GM12878 (cell line): Measurements from ENCODE around the gene PDRG1. TPM values are rescaled to one million over a fixed set of nuclear protein-coding genes. Genes with fewer than 3 reads are reported as not detected.

ENCODE experiments used
- ATAC-seq: fragments of 200-7000 bp; cut with Tn5 transposase; 3 replicates; pipeline ENCODE4 v1.9.1; 2020; ENCODE audit warnings: mild to moderate bottlenecking, moderate library complexity
- BruUV-seq: library from RNA; stranded (reverse); fragments of 400-500 nt; replicated peaks from 2 replicates; lab custom pipeline; 2021; lab: Mats Ljungman, UMichigan
- CTCF ChIA-PET: fragments of 300-600 bp; sonication (Branson Sonifier 250); formaldehyde crosslinking; extraction: SDS; loops from one replicate; lab custom pipeline; 2021; ENCODE audit warnings: inconsistent platforms; lab: Yijun Ruan, JAX
- POLR2A ChIA-PET: fragments of 350-600 bp; formaldehyde crosslinking; extraction: SDS; loops from one replicate; lab custom pipeline; 2021; ENCODE audit warnings: inconsistent platforms; lab: Charles Lee
- RAD21 ChIA-PET: fragments of 300-600 bp; sonication (Branson Sonifier 250); formaldehyde crosslinking; loops from one replicate; lab custom pipeline; 2023; ENCODE audit warnings: antibody characterized with exemption; ENCODE audit not compliant: unreplicated experiment; lab: Charles Lee
- SMC1A ChIA-PET: fragments of 300-600 bp; sonication (Branson Sonifier 250); formaldehyde crosslinking; loops from one replicate; lab custom pipeline; 2023; ENCODE audit not compliant: unreplicated experiment, uncharacterized antibody; lab: Charles Lee
- DNase-seq: peaks from one replicate; pipeline ENCODE4 v3.0.0-alpha.2; 2011; ENCODE audit warnings: low read depth, low spot score
- FAIRE-seq: peaks from 3 replicates; lab custom pipeline; 2011; peaks lifted over from hg19 to GRCh38; lab: Jason Lieb, UNC
- H2AFZ ChIP-seq: 2 replicates; pipeline ENCODE4 v1.6.0; 2011; ENCODE audit warnings: low read depth, low read length, control low read depth; ENCODE audit not compliant: control insufficient read depth
- H3K27ac ChIP-seq: 2 replicates; pipeline ENCODE4 v1.5.1; 2011; ENCODE audit warnings: control low read depth; ENCODE audit not compliant: control insufficient read depth, insufficient read depth
- H3K27me3 ChIP-seq, 2 experiments: replicated peaks in 1 of 2; 2 replicates each; pipeline versions ENCODE4 v1.6.0 to v1.6.1; 2011; ENCODE audit warnings: low read length in 1 of 2; ENCODE audit not compliant: control insufficient read depth in 2 of 2, insufficient read depth in 2 of 2
- H3K36me3 ChIP-seq, 2 experiments: 2 replicates each; pipeline ENCODE4 v1.5.1; 2011; ENCODE audit warnings: low read length in 1 of 2; ENCODE audit not compliant: control insufficient read depth in 2 of 2, insufficient read depth in 2 of 2
- H3K4me1 ChIP-seq: 2 replicates; pipeline ENCODE4 v1.6.1; 2011; ENCODE audit warnings: mild to moderate bottlenecking, low read length, moderate library complexity, mixed read lengths; ENCODE audit not compliant: control insufficient read depth, insufficient read depth
- H3K4me2 ChIP-seq: 2 replicates; pipeline ENCODE4 v1.6.0; 2011; ENCODE audit warnings: control low read depth; ENCODE audit not compliant: control insufficient read depth, insufficient read depth
- H3K4me3 ChIP-seq: fragments of 200-600 bp; sonication (generic); 2 replicates; pipeline ENCODE4 v1.5.1; 2016
- H3K79me2 ChIP-seq: 2 replicates; pipeline ENCODE4 v1.6.0; 2011; ENCODE audit warnings: low read length; ENCODE audit not compliant: control insufficient read depth, insufficient read depth
- H3K9ac ChIP-seq: 2 replicates; pipeline ENCODE4 v1.8.0; 2011; ENCODE audit warnings: low read length, control low read depth, mixed read lengths; ENCODE audit not compliant: control insufficient read depth, insufficient read depth
- H3K9me3 ChIP-seq: replicated peaks from 3 replicates; pipeline ENCODE4 v1.5.1; 2011; ENCODE audit warnings: mild to moderate bottlenecking, low read length; ENCODE audit not compliant: control insufficient read depth, insufficient read depth
- H4K20me1 ChIP-seq: 2 replicates; pipeline ENCODE4 v1.6.0; 2011; ENCODE audit not compliant: control insufficient read depth, insufficient read depth
- BCL11A ChIP-seq: IDR thresholded peaks from 2 replicates; pipeline ENCODE4 v1.6.1; 2011; ENCODE audit warnings: low read depth, low read length
- FOXM1 ChIP-seq: IDR thresholded peaks from 2 replicates; pipeline ENCODE4 v1.6.1; 2012; ENCODE audit warnings: low read depth, mild to moderate bottlenecking, inconsistent platforms, low read length, moderate library complexity
- HDGF ChIP-seq: fragments of 450-650 bp; IDR thresholded peaks from 2 replicates; pipeline ENCODE4 v1.6.1; 2016; ENCODE audit warnings: antibody characterized with exemption
- PML ChIP-seq: IDR thresholded peaks from 2 replicates; pipeline ENCODE4 v1.6.1; 2012; ENCODE audit warnings: low read length, inconsistent platforms
- RCOR1 ChIP-seq: conservative IDR thresholded peaks from 2 replicates; pipeline ENCODE4 v1.6.1; 2012; ENCODE audit warnings: low read depth, low read length, improper control_type of control experiment
- SP1 ChIP-seq: IDR thresholded peaks from one replicate; pipeline ENCODE4 v1.6.1; 2011; ENCODE audit warnings: low read depth, low read length
- STAT1 ChIP-seq: fragments of 450-650 bp; conservative IDR thresholded peaks from 2 replicates; pipeline ENCODE4 v1.6.1; 2014; ENCODE audit warnings: antibody characterized with exemption, mild to moderate bottlenecking
- ZNF622 ChIP-seq: fragments of 450-650 bp; IDR thresholded peaks from 2 replicates; pipeline ENCODE4 v1.6.1; 2017; ENCODE audit warnings: mild to moderate bottlenecking, inconsistent platforms
- ZZZ3 ChIP-seq: IDR thresholded peaks from 2 replicates; pipeline ENCODE4 v1.6.1; 2011; ENCODE audit warnings: low read depth; ENCODE audit not compliant: control insufficient read depth, insufficient read length
- WGBS: methylation state at CpG from one replicate; pipeline ENCODE4 v1.1.6; 2016; ENCODE audit warnings: low lambda C conversion rate; ENCODE audit not compliant: insufficient replicate concordance, insufficient coverage; ENCODE audit errors: missing lambda C conversion rate; 5-methylcytosine and 5-hydroxymethylcytosine counted together
- in situ Hi-C: fragments of 300-500 bp; cut with MboI; formaldehyde crosslinking; loops from 9 replicates; pipeline ENCODE4 v1.14.3; 2018; ENCODE audit warnings: mixed read lengths
- intact Hi-C: fragments of 100-400 bp; cut with micrococcal nuclease; formaldehyde crosslinking; loops from one replicate; pipeline ENCODE4 v1.14.2; 2022; ENCODE audit not compliant: unreplicated experiment
- polyA plus RNA-seq, 11 experiments: library from polyadenylated mRNA; depleted of rRNA in 4 of 11; unstranded in 6 of 11; stranded (reverse) in 5 of 11; fragments of >200 nt; fragmentation: Nextera tagmentation in 4 of 11; fragmentation: Illumina TruSeq in 1 of 11; extraction: Ambion mirVana in 4 of 11; extraction: Trizol in 1 of 11; gene quantifications; 1 replicate in 1 of 11; 2 replicates in 10 of 11; pipeline versions ENCODE4 v1.2.1 to v1.2.3, GENCODE V29; 2011 to 2016; ENCODE audit warnings: inconsistent platforms in 2 of 11, missing spikeins in 2 of 11, low read depth in 1 of 11
- total RNA-seq, 4 experiments: library from RNA; depleted of rRNA in 3 of 4; stranded (reverse); fragments of >200 nt in 3 of 4; fragmentation: Illumina TruSeq in 1 of 4; extraction: Trizol in 1 of 4; gene quantifications; 2 replicates each; pipeline versions ENCODE4 v1.2.1 to v1.2.3, GENCODE V29; 2013 to 2021
- TF ChIP-seq, protein P1 (sequence below): fragments of 450-650 bp; IDR thresholded peaks from 2 replicates; pipeline ENCODE4 v1.6.1; 2017; ENCODE audit warnings: mild to moderate bottlenecking, moderate library complexity

The PDRG1 gene
- total and polyA plus RNA-seq, 10 of the 15 experiments (the other 5 are each of a cell fraction or from before 2014, with no cell fraction given), result 11.1 to 55.8 (median 23.3) TPM

DNA sequence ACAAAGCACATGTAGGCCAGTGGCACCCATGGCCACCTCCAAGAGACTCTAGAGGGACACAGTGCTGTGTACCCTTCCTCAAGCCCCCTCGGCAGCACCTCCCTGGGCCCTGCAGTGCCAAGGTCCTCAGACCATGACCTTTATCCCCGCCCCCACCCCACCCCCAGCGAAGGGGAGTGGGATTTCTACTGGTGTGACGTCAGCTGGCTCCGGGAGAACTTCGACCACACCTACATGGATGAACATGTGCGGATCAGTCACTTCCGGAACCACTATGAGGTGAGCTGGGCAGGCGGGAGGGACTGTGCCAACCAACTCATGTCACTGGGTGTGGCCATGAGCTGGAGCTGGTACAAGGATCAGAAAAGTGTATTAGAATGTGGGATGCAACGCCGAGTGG is 43.4 kb downstream of the PDRG1 start:
- Histone ChIP-seq H2AFZ (no peak overlapping the region), H3K9me3 (no peaks in the 10 kb centered on the region), H4K20me1 (no peaks in the 10 kb centered on the region), H3K36me3 (no peaks in the 10 kb centered on the region), H3K9ac (no peak overlapping the region), H3K4me3 (no peak overlapping the region), H3K4me2 (no peak overlapping the region), H3K4me1 (no peaks in the 10 kb centered on the region), H3K27ac (no peak overlapping the region), H3K79me2 (no peaks in the 10 kb centered on the region), H3K27me3 (no peaks in the 10 kb centered on the region)
- ChIA-PET SMC1A (interaction anchor here (1.0 to 2.2 kb wide), 2 partner anchors 10 to 55 kb away, joined by 3 to 5 read pairs; no protein-coding TSS in a partner anchor), CTCF (interaction anchor here (0.6 to 1.6 kb wide), 2 partner anchors 11 to 275 kb away, joined by 3 to 4 read pairs; no protein-coding TSS in a partner anchor), POLR2A (interaction anchor here (0.6 kb wide), 4 partner anchors 25 to 135 kb away, joined by 3 to 6 read pairs (median 4); no protein-coding TSS in a partner anchor), RAD21 (interaction anchor here (0.6 kb wide), 2 partner anchors 11 to 341 kb away, joined by 3 read pairs; no protein-coding TSS in a partner anchor)
- DNase-seq (no peak), FAIRE-seq (no peak), ATAC-seq (no peak)
- TF ChIP-seq ZZZ3, result no peak
- no peak for TF ChIP-seq HDGF
- no peak for TF ChIP-seq FOXM1
- no peak for TF ChIP-seq RCOR1
- no peak for TF ChIP-seq SP1
- in situ Hi-C loops, result no loop called here
- WGBS, result 53% methylated on average over 11 of the region's 11 CpGs
- BruUV-seq, result no TSS peak
- intact Hi-C loops, result no loop called here

DNA sequence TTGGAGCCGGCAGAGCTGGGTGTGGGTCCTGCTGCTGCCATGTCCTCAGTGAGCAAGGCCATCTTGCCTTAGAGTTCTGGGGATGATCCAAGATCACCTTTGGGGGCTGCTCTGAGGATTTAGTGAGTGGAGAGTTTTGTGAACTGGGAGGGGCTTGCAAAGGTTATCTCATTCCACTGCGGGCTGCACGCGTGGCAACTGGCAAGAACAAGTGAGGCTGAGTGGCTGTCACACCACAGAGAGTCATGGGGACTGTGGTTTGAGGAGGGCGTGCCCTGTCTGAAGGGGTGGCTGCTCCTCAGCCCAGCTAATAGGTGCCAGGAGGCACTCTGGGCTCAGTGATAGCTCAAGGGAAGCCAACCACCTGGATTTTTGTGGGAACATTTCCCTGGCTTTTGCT is 43.8 kb downstream of the PDRG1 start:
- H3K79me2 ChIP-seq, result no peaks in the 10 kb centered on the region
- no TSS peak for BruUV-seq
- WGBS, result 45% methylated on average over 5 of the region's 5 CpGs
- no peaks in the 10 kb centered on the region for H3K4me1 ChIP-seq
- DNase-seq (no peak), FAIRE-seq (no peak), ATAC-seq (peak; percentile 44; the same call in 1 of the 3 replicates)
- ChIA-PET RAD21 (interaction anchor here (0.6 kb wide), 1 partner anchor 341 kb away, joined by 3 read pairs; no protein-coding TSS in a partner anchor), SMC1A (interaction anchor here (1.0 to 2.2 kb wide), 2 partner anchors 10 to 55 kb away, joined by 3 to 5 read pairs; no protein-coding TSS in a partner anchor), CTCF (interaction anchor here (1.6 kb wide), 1 partner anchor 11 kb away, joined by 4 read pairs; no protein-coding TSS in a partner anchor), POLR2A (interaction anchor here (0.9 kb wide), 1 partner anchor 57 kb away, joined by 8 read pairs; no protein-coding TSS in a partner anchor)
- H2AFZ ChIP-seq, result no peak overlapping the region
- no peaks in the 10 kb centered on the region for H4K20me1 ChIP-seq
- no peak overlapping the region for H3K27ac ChIP-seq
- no peaks in the 10 kb centered on the region for H3K36me3 ChIP-seq
- intact Hi-C loops (no loop called here), in situ Hi-C loops (no loop called here)
- no peak overlapping the region for H3K4me2 ChIP-seq
- H3K27me3 ChIP-seq, result no peaks in the 10 kb centered on the region
- H3K9me3 ChIP-seq, result no peaks in the 10 kb centered on the region
- TF ChIP-seq, protein P1, sequence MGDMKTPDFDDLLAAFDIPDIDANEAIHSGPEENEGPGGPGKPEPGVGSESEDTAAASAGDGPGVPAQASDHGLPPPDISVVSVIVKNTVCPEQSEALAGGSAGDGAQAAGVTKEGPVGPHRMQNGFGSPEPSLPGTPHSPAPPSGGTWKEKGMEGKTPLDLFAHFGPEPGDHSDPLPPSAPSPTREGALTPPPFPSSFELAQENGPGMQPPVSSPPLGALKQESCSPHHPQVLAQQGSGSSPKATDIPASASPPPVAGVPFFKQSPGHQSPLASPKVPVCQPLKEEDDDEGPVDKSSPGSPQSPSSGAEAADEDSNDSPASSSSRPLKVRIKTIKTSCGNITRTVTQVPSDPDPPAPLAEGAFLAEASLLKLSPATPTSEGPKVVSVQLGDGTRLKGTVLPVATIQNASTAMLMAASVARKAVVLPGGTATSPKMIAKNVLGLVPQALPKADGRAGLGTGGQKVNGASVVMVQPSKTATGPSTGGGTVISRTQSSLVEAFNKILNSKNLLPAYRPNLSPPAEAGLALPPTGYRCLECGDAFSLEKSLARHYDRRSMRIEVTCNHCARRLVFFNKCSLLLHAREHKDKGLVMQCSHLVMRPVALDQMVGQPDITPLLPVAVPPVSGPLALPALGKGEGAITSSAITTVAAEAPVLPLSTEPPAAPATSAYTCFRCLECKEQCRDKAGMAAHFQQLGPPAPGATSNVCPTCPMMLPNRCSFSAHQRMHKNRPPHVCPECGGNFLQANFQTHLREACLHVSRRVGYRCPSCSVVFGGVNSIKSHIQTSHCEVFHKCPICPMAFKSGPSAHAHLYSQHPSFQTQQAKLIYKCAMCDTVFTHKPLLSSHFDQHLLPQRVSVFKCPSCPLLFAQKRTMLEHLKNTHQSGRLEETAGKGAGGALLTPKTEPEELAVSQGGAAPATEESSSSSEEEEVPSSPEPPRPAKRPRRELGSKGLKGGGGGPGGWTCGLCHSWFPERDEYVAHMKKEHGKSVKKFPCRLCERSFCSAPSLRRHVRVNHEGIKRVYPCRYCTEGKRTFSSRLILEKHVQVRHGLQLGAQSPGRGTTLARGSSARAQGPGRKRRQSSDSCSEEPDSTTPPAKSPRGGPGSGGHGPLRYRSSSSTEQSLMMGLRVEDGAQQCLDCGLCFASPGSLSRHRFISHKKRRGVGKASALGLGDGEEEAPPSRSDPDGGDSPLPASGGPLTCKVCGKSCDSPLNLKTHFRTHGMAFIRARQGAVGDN, result no peak
- no peak for TF ChIP-seq PML
- no peak for TF ChIP-seq STAT1
- no peak for TF ChIP-seq BCL11A
- no peak for TF ChIP-seq ZNF622
- H3K9ac ChIP-seq, result no peak overlapping the region
- H3K4me3 ChIP-seq, result no peak overlapping the region
